ENCODE measurements around the gene EPN2.

DNA sequence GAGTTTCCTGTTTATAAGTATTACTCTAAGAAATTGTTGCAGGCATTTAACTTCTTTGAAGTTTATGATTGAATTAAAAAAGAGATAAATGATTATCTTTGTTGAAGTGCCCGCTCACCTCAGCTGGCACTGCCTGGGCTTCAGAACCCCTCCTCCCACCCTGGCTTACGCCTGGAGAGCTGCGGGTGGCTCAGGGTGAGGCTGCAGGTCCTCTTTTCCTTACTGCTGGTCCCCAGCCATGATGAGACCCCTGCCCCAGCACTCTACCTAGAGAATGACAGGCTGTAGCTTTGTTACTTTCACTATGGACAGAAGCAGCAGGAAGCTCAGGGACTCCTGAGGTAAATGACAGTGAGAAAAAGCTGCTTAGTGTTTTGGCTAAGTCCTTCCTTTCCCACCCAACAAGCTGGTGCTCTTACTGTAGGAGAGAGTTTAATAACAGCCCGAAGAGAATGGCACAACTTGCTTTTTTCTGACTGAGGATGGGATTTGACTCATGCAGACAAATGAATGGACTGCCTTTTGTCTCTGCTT, 62.1 kb downstream of the EPN2 start:
- TF ChIP-seq, protein P1, sequence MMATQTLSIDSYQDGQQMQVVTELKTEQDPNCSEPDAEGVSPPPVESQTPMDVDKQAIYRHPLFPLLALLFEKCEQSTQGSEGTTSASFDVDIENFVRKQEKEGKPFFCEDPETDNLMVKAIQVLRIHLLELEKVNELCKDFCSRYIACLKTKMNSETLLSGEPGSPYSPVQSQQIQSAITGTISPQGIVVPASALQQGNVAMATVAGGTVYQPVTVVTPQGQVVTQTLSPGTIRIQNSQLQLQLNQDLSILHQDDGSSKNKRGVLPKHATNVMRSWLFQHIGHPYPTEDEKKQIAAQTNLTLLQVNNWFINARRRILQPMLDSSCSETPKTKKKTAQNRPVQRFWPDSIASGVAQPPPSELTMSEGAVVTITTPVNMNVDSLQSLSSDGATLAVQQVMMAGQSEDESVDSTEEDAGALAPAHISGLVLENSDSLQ (IDR thresholded peaks at IDR 0.05), result no peak
- TF ChIP-seq SP1 (IDR thresholded peaks at IDR 0.05) (no peak), ZNF384 (IDR thresholded peaks at IDR 0.05) (no peak), CTBP1 (IDR thresholded peaks at IDR 0.05; ENCODE audit: borderline replicate concordance) (no peak), TARDBP (IDR thresholded peaks at IDR 0.05) (no peak), HDGF (IDR thresholded peaks at IDR 0.05; ENCODE audit: borderline replicate concordance) (no peak), FOXA1 (IDR thresholded peaks at IDR 0.05) (no peak), SUZ12 (IDR thresholded peaks at IDR 0.05) (no peak)
